GM19397 (cell line): ENCODE data around the gene BCAN.
A peak's percentile ranks its signal among the peaks of the same experiment; 100 is the strongest.

Experiments
- ATAC-seq: cut with Tn5 transposase; IDR thresholded peaks from one replicate; pipeline ENCODE4 v1.9.1; 2021; ENCODE audit warnings: mild to moderate bottlenecking, moderate library complexity; ENCODE audit not compliant: unreplicated experiment

The BCAN gene

DNA sequence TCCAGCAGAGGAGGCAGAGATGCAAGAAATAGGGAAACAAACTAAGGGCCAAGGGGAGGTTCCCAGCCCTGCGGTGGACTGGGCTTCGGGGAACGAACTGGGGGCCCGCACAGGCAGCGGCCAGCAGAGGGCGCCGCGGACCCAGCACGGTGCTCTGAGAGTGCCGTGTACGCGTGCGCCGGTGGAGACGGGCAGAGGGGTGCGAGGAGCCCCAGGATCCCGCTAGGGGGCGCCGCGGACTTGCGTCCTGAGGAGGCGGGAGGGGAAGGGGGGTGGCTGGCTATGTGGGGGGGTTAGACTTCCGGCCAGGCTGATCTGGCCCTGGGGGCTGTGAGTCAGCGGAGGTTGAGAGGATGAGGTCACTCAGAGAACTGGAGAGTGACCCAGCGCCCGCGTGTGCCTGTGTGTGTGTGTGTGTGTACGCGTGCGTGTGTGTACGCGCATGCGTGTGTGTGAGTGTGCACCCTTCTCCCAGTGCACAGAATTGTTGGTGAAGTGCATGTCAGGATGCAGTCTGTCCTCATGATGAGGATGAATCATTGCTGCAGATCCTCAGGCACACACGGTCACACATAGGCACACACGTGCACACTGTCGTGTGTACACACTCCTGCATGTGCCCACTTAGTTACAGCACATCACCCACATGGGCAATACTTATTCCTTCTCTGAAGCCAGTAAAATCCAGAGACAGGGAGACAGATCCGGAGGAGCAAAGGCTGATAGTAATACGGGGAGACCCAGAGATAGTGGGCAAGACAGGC, 18.3 kb downstream of the BCAN start:
- ATAC-seq = peak; percentile 67

DNA sequence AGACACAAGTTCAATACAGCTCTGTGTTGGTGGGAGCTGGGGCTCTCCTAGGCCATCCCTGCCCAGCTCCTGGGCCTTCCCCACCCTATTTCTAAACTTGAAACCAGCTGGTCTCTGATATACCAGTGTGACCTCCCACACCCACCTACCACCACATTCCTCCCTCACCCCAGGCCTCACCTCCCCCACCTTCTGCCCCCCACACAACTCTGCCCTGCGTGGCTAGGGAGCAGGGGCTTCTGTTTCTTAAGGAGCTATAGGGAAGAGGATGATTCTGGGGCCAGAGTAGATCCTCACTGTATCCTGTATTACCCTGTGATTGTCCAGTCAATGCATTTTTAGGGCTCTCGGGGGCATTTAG, 18.8 kb downstream of the BCAN start:
- ATAC-seq = no peak

DNA sequence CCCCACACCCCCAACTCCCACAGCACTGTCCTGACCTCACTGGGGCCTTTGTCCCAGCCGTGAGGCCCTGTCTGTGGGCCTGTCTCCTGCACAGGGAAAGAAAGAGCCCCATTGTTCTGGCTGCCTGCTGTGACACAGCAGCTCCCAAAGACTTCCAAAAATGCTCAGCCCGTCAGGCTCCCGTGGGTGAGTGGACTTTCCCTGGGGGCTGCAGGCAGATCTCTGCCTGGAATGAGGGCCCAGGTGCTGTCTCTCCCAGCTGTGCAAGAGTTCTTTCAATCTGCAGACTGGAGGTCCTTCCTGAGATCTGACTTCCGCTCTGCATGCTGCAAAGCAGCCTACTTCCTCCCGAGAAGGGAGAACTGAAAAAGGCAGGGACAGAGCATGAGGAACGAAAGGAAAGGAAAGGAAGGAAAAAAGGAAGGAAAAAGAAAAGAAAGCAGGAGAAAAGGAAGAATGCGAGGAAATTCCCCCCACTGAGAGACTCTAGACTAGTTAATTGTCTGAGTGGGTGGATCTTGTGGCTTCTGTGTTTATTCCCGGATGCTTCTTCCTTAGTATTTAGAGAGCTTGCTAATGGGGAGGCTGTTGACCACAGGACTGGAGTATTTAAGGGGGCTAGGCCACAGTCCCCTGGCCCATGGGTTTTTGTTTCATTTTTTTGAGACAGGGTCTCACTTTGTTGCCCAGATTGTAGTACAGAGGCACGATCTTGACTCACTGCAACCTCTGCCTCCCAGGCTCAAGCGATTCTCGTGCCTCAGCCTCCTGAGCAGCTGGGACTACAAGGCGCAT, 20.3 kb downstream of the BCAN start:
- ATAC-seq = no peak

DNA sequence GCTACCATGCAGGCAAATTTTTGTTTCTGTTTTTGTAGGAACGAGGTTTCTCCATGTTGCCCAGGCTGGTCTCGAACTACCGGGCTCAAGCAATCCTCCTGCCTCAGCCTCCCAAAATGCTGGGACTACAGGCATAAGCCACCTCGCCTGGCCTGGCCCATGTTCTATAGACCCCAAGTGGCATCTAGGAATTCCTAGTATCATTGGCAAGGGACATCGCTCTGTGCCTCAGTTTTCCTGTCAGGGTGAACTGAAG, 20.8 kb downstream of the BCAN start:
- no peak for ATAC-seq

DNA sequence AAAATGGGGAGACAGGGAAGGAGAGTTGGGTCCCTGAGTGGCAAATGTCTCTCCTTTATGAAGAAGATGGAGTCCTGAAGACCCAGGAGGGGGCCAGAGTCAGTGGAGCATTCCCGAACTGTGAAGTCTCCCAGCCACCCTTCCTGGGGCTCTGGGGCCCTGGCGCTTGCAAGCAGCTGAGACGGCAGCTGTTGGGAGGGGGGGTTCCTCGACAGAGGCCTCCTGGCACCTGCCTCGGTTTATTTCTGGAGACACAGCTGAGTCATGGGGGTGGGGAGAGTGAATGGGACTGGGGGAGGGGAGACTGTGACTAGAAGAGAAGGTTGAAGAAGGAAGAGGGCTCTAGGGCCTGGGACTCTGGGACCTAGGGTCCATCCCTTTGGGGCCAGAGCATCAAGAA, 21.3 kb downstream of the BCAN start:
- ATAC-seq = no peak

DNA sequence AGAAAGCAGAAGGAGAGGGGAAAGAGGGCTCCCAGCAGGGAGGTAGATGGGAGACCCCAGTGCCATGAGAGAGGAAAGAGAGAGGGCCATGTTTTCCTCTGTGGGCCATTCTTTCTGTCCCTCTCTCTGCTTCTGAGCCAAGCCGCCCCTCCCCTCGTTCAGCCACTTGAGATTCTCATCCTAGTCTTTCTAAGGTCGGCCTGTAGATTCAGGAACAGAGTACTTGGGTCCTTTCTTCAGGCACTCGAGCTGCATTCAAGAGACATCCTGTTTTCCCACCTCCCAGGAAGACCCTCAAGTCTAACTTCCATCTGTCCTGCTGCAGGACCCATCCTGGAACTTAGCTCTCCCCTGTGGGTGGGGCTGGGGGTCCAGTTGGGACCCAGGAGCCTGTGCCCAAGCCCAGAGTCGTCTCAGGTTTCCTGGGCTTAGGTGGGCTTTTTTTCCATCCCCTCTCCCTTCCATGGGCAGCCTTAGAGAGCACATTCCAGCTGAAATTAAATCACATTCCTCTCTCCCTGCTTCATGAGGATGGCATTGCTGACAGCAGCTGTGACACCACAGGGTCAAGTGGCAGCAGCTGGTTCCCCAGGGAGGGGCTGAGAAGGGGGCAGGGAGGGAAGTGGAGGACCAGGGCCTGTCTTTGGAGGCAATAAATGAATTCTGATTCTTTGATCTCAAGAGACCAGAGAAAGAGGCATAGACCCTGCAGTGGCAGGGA, 22.3 kb downstream of the BCAN start:
- no peak for ATAC-seq

DNA sequence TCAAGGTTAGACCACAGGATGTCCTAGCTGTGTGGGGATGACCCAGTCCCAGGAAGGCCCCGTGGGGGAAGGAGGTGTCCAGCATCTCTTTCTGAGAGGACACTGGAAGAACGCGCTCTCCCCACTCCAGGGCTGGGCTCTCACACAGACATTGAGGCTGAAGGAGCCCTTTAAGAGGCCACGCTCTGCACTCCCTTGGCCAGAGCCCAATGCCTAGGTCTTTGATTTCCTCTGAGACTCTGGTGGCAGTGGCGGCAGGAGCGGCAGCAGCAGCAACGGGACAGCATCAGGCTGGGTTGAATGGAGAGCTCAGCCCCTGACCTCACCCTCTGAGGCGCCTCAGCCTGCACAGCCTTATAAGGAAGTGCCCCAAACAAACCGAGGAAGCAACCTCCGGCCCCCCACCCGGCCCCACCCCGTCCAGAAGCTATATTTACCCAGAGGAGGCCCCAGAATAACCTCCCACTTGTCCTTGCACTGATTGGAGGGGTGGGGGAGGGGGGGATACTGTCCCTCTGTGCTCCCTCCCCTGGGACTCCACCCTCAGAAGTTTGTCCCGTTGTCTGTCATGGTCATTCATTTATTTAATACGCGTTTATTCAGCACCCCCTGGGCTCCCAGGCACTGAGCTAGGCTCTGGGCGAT, 23.0 kb downstream of the BCAN start:
- ATAC-seq = no peak

DNA sequence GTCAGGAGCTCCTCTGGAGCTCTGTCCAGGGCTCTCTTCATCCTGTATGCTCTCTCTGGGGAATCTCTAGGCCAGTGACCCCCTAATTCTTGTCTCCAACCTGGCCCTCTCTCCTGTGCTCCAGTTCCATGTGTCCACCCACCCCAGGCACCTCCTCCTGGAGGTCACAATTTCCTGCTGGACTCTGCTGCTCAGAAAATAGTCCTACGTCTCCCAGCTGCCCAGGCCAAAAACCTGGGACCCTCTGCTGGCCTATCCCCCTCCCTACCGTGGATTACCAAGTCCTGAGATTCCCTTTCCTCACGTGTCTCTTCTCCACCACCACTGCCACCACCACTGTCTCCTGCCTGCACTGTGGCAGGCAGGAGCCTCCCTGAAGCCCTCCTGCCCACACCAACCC, 23.6 kb downstream of the BCAN start:
- no peak for ATAC-seq

DNA sequence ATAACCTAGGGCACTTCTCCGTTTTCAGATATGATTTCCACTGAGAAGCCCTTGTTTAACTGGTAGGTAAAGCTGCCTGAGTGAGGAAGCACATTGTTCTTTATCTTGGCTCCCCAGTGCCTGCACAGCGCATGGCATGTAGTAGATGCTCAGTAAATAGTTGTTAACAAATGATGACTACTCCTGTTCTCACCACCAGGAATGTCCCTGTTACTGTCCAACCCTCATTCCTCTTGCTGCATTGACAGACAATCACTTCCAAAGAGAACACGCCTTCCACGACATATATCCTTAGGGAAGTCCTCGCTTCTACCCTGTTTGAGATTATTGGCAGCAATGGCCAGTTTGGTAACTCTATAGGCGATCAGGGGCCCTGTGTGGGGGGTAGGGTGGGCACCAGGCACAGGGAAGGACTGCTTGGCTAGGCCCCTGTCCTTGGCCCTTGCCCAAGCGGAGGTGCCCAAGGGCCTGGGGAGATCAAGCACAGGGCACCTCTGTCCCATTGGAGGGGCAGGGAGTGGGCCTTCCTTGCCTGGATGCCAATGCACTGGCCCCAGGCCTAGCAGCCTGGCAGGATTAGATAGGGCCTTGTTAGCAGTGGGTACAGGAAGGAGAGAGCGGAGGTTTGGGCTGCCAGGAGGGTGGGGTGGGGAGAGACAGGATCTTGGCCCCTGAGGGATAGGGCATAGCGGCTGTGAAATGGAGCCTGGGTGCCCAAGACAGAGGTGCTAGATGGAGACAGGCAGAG, 25.1 kb downstream of the BCAN start:
- ATAC-seq = no peak

DNA sequence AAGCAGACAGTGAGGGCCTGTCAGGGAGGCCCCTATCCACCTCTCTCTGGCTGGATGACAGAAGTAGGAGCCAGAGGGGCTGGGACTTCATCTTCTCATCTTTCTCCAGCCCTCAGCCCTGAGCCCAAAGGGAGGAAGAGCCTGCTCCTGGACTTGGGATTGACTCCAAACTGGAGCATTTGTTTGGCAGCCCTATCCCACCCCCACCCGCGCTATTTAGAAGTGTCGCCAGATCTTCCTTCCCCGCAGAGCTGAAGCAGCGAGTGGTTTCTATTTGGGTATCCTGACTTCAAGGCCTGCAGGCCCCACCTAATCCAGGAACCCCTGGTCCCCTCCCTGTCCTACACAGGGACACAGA, 25.7 kb downstream of the BCAN start:
- ATAC-seq = no peak

DNA sequence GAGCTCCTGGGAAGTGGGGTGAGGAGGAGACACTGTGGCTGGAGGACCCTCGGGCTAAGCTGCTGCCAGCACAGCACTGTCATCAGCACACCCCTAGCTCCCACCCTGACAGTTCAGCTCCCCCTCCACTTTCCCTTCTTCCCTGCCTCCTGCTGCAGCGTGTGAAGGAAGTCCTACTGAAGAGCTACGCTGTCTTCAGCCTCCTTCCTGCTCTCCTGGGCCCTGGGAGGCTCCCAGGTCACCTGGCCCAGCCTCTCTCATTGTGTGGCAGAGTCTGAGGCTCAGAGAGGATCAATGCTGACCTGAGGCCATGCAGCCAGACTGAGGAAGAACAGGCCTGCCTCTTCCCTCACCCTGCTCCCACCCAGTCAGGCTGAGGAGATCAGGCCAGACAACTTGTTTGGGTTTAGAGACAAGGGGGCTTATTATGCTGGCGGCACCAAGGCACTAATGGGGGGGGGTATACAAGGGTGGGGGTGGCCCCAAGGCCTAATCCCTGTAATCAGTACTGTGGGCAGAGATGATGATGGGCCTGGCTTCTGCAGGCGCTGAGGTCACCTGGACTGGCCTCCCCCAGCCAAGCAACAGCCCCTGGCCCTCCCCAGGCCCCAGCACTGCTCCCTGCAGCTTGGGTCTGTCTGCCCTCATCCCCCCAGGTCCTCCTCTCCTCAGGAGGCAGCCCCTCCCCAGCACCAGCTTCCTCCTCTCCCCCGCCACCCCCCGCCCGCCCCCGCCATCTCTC, 26.2 kb downstream of the BCAN start:
- no peak for ATAC-seq

DNA sequence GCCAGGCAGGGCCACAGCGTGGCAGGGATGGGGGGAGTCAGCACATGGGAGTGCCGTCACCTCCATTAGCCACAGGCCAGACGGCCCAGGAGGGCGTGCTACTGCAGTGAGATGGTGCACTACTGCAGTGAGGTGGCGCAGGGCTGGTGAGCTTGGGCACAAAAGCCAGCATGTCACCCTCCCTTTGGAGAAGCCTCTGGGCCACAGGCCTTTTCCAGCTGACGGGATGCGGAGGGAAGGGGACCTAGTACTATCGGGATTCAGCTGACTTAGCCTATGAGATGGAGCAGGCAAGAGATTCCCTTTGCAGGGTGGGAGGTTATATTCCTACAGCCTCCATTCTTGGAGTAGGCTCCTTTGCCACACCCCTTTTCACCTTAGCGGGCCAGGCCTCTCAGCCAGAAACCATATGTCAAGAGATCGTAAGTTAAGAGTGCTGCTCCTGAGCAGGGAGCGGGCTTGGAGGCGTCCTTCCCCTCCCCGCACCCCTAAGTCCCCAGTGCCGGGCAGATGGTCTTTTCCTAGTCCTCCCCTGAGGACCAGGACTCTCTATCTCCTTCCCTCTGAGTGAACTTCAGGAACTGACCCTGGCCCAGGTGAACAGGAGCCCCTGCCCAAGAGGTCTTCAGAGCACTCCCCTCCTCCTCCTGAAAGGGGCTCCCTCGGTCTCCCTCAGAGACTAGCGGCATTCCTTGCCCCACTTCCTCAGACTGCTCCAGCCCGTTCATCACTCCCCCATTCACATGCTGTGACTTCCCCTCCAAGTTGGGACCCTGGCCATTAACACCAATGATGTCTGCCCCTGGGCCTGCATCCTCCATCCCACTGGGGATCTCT, 27.1 kb downstream of the BCAN start:
- ATAC-seq = no peak

DNA sequence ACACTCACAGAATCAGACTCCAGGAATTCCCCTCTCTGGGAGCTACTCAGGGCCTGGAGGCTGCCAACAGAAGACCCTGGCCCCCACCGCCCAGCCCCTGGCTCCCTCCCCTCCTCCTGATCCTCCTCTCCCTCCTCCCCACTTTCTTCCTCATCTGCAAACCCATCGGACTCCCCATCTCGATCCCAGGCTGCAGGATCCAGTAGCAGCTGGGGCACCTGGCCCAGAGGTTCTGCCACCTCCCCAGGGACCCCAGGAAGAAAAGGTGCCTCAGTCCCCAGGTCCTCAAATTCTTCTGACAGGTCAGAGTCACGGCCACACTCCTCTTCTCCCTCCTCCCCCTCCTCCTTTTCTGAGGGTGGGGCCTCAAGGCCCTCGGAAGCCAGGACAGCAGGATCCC, 27.9 kb downstream of the BCAN start:
- ATAC-seq = no peak

DNA sequence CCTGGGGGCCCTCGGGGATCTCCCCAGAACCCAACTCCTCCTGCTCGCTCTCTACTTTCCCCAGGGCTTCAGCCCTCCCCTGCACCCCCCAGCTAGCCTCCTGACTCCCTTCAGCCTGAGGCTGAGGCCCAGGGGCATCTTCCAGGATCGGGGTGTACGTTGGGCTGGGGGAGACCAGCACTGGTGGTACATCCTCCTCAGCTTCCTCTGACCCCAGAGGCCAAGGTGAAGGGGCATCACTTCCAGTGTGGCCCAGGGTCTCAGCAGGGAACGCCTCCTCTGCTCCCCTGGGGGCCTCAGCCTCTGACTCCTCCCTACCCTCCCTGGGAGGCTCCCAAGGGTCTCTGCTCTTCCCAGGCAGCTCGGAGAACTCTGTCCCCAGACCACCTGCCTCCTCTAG, 28.4 kb downstream of the BCAN start:
- no peak for ATAC-seq

DNA sequence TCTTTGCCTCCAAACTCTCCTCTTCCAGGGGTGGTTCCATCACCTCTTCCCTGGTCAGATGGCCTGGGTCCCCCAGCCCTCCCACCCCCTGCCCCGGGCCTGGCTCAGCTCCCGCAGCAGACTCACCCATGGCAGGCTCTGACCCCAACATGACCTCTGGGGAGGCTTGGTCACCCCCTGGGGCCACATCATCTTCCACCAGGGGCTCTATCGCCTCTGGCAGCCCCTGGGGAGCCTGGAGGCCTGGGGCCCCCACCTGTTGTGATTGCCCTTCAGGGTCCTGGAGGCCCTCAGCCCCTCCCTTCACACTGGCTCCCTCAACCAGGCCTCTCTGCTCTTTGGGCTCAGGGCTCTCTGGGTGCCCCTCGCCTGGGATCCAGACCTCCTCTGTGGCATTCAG, 28.9 kb downstream of the BCAN start:
- ATAC-seq = no peak

DNA sequence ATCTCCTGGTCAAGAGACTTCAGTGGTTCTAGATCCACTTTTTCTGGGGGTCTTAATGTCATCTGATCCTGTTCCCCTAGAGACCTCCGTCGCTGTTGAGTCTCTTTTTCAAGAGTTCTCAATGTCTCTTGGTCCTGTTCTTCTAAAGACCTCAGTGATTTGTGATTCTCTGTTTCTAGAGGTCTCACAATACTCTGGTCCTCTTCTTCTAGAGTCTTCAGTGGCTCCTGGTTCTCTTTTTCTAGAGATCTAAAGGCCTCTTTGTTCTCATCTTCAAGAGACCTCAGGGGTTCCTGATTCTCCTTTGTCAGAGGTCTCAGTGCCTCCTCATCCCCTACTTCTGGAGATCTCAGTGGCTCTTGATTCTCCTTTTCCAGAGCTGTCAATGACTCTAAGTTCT, 29.9 kb downstream of the BCAN start:
- no peak for ATAC-seq

DNA sequence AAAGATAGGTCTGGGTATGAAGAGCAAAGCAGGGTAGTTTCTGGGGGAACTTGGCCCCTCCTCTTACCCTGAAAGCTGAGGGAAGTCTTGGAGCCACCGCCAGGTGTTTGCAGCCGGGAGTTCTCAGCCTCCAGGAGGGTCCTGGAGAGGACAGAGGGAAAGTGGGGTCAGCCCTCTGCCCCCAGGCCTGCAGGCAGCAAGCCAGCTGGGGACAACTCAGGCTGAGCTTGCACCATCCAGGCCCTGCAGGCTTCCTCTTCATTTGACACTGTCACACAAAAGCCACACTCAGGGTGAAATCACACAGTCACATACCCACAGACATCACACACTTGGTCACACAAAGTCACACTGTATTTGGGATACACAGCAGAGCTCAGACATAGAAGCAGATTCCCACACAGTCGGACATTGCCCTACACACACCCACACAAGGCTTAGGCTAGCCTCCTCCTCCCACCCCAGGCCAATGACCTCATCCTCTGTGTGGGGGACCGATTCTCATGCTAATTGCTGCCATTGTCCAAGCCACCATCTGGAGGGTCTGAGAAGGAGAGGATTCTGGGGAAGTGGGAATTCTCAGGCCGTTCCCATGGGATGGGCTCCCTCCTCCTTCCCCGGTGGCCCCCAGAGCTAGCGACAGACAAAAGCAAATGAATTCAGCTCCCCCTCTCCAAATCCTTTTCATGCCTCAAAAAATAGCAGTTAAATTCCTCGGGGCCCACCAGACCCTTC, 31.6 kb downstream of the BCAN start:
- no peak for ATAC-seq

DNA sequence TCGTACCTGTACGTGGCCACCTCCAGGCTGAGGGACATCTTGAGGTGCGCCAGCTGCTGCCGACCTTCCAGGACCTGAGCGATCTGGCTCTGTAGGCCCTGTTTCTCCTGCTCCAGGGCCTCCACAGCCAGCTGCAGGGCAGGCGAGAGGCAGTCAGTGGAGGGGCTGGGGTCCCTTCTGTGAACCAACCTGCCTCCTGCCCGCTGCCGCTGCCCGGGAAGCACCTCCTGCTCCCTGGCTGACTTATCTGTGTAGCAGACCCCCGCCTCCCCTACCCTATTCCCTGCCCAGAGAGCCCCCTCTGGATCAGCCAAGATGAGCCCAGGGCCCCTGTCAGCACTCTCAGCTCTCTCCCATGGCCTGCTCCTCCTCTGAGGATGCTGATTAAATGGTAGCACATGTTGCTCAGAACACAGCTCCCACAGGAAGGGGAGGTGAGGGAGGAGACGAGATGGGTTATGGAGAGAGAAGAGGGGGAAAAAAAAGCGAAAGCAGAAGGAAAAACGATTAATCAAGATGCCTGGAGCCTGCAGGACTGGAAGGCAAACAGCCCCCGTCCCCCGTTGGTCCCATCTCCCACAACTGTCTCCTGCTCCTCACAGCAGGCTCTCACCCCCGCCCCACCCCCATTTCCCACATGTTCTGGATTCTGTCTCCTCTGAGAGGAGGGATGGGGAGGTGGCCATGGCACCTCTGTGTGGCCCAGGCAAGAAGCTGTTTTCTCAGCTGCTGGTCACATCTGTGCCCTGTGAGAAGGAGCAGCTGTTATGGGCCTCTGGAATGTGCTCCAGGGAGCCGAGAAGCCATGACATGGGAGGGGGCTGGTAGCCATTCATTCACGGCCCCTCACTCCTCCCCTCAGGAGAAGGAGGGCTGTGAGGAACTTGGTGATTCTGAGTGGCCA, 33.5 kb downstream of the BCAN start:
- no peak for ATAC-seq
